Tibial nerve (tissue), 4 donors: Measurements from ENCODE around the gene ANKS6. TPM values are rescaled to one million over a fixed set of nuclear protein-coding genes. Genes with fewer than 3 reads are reported as not detected.
A peak's percentile ranks its signal among the peaks of the same experiment; 100 is the strongest.

Source experiments
- DNase-seq, 2 donors: peaks; one replicate each; pipeline ENCODE4 v3.0.0-alpha.2; 2019; ENCODE audit warnings: low spot score in 2 of 2
- H3K27ac ChIP-seq, 4 donors: fragments of 200-600 bp; sonication (generic) in 3 of 4; one replicate each; pipeline ENCODE4 v1.5.1; 2017 to 2019; ENCODE audit warnings: mild to moderate bottlenecking in 1 of 4
- H3K27me3 ChIP-seq, 2 donors: fragments of 200-600 bp; sonication (generic) in 1 of 2; one replicate each; pipeline versions ENCODE4 v1.5.1 to v1.6.0; 2017 to 2019
- H3K36me3 ChIP-seq, 3 donors: fragments of 200-600 bp; sonication (generic); one replicate each; pipeline ENCODE4 v1.5.1; 2018 to 2019
- H3K4me1 ChIP-seq, 4 donors: fragments of 200-600 bp; sonication (generic) in 3 of 4; one replicate each; pipeline ENCODE4 v1.5.1; 2017 to 2019
- H3K4me3 ChIP-seq, 4 donors: fragments of 200-600 bp; sonication (generic) in 3 of 4; one replicate each; pipeline ENCODE4 v1.5.1; 2017 to 2019; ENCODE audit warnings: mild to moderate bottlenecking in 1 of 4, moderate library complexity in 1 of 4
- H3K9me3 ChIP-seq, 4 donors: fragments of 200-600 bp; sonication (generic) in 3 of 4; one replicate each; pipeline ENCODE4 v1.5.1; 2017 to 2019
- CTCF ChIP-seq, 5 experiments: fragments of 200-600 bp in 3 of 5; fragments of 450-650 bp in 2 of 5; sonication (generic) in 3 of 5; IDR thresholded peaks; one replicate each; pipeline ENCODE4 v1.5.1; 2016 to 2019; ENCODE audit warnings: antibody characterized with exemption in 5 of 5, mild to moderate bottlenecking in 3 of 5, moderate library complexity in 2 of 5
- EP300 ChIP-seq, 2 donors: sonication (generic); formaldehyde crosslinking; IDR thresholded peaks; one replicate each; pipeline ENCODE4 v1.6.1; 2017; ENCODE audit warnings: antibody characterized with exemption in 2 of 2, mild to moderate bottlenecking in 1 of 2
- POLR2A ChIP-seq, 2 donors: fragments of 450-650 bp; IDR thresholded peaks; one replicate each; pipeline ENCODE4 v1.6.1; 2017; ENCODE audit warnings: antibody characterized with exemption in 2 of 2, mild to moderate bottlenecking in 2 of 2, moderate library complexity in 2 of 2
- WGBS, 2 donors: methylation state at CpG; one replicate each; pipeline ENCODE4 v1.1.5; 2018; 5-methylcytosine and 5-hydroxymethylcytosine counted together
- total RNA-seq, 4 donors: library from RNA; depleted of rRNA; stranded (reverse); fragments of >200 nt; gene quantifications; one replicate each; pipeline ENCODE4 v1.1.0, GENCODE V29; 2016

The ANKS6 gene
- total RNA-seq, 4 donors from 2014 or later, result 13.8 to 46.2 (median 27.9) TPM

DNA sequence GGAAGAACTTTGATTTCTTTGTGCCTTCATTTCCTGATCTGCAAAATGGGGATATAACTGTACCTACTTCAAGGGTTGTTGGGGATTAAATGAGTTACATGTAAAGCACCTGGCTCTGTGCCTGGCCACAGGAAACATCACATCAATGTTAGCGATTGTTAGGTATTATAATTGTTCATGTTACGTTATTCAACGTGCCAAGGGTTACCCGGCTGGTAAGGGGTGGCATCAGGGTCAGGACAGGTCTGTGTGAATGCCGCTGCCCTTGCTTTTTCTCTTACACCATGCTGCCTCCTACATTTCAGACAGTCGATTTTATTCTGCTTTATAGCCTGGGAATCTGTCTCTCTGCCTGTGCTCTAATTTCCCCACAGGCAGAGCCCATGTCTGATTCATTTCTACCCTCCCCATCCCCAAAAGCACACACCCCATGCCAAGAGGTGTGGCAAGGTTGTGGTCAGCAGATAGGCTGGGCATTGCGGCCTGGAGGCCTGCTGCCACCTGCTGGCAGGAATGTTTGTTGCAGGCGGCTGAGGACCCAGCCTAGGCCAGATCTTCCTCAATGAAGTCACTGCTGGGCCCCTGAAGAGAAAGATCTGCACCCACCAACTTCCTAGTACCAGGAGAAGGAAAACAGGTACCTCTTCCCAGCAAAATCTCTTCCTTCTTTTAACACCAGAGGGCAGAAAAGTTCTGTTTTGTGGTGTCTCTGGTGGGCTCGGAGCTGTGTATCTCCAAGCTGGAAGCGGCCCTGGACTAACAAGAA, 5.3 kb downstream of the ANKS6 start:
- no peak overlapping the region for H3K4me3 ChIP-seq
- peak; percentile 77 to 89 for DNase-seq
- no peaks in the 10 kb centered on the region for H3K9me3 ChIP-seq
- H3K27me3 ChIP-seq, result no peaks in the 10 kb centered on the region
- TF ChIP-seq CTCF (IDR thresholded peaks at IDR 0.05), result peak; percentile 97 to 99 (median 98)
- peak in 1 of 2 donors; percentile 81 for TF ChIP-seq EP300 (IDR thresholded peaks at IDR 0.05)
- no peak for TF ChIP-seq POLR2A (IDR thresholded peaks at IDR 0.05)
- H3K4me1 ChIP-seq, result peaks cover 0 to 33% (median 5%) of the 10 kb centered on the region in 4 donors
- peaks cover 0 to 9% (median 0%) of the 10 kb centered on the region in 3 donors for H3K36me3 ChIP-seq
- H3K27ac ChIP-seq, result peak overlapping the region in 2 of 4 donors; percentile 47 to 74
- WGBS, 2 donors, result 55 to 62% methylated on average over 10 of the region's 10 CpGs

DNA sequence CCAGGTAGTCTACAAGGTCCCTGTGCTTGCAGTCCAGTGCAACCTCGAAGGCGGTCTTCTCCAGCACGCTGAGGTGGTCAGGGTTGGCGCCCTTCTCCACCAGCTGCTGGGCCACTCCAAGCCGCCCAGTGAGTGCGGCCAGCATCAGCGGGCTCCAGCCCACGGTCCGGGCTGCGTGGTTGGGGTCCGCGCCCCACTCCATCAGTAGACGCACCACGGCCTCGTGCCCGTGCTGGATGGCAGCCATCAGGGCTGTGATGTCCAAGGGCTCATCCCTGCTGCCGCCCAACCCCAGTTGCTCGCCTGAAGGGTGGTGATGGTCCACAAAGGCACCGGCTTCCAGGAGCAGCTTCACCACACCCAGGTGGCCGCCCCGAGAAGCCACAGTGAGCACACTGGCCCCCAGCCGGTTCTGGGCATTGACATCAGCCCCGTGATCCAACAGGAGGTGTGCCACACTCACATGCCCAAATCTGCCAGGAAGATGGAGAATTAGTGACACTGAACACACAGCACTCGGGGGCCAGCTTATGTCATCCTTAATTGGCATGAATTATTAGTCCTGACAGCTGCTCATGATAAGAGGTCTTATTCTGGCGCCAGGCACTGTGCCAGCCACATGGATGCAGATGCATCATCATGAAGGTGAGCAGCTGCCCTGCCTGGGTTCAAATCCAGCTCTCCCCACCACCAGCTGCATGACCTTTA, 6.1 kb downstream of the ANKS6 start:
- H3K36me3 ChIP-seq, result peaks cover 0 to 9% (median 0%) of the 10 kb centered on the region in 3 donors
- DNase-seq, result no peak
- H3K4me1 ChIP-seq, result peaks cover 0 to 31% (median 3%) of the 10 kb centered on the region in 4 donors
- no peaks in the 10 kb centered on the region for H3K27me3 ChIP-seq
- H3K4me3 ChIP-seq, result no peak overlapping the region
- H3K27ac ChIP-seq, result no peak overlapping the region
- no peak for TF ChIP-seq CTCF (IDR thresholded peaks at IDR 0.05)
- 93% methylated on average over 15 to 16 of the region's 25 CpGs for WGBS, 2 donors
- H3K9me3 ChIP-seq, result no peaks in the 10 kb centered on the region

DNA sequence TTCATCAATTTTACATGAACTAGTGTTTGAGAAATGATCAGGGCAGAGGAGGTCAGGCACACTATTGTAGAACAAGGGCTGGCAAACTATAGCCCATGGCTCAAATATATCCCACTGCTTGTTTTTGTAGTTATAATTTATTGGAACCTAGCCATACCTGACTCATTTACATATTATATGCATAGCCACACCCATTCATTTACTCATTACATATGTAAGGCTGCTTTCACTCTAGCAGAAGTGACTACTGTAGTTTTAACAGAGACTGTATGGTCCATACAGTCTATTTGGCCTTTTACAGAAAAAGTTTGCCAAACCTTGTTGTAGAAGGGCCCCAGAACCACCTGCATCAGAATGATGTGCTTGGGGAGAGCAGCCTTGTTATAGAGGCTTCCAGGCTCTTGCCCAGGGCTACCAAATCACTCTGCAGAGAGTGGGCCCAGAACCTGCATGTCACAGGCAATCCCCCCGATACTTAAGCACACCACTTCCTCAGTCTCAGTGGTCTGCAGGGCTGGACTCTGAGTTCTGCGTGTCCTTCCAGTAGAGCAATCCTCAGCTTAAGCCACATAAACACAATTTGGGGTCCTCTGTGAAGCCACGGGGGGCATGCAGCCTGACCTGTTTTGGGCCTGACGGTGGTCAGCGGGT, 6.7 kb downstream of the ANKS6 start:
- peaks cover 0 to 9% (median 0%) of the 10 kb centered on the region in 3 donors for H3K36me3 ChIP-seq
- H3K27me3 ChIP-seq, result no peaks in the 10 kb centered on the region
- DNase-seq, result no peak
- peaks cover 0 to 28% (median 2%) of the 10 kb centered on the region in 4 donors for H3K4me1 ChIP-seq
- no peaks in the 10 kb centered on the region for H3K9me3 ChIP-seq
- H3K27ac ChIP-seq, result no peak overlapping the region
- TF ChIP-seq EP300 (IDR thresholded peaks at IDR 0.05) (no peak), POLR2A (IDR thresholded peaks at IDR 0.05) (no peak), CTCF (IDR thresholded peaks at IDR 0.05) (no peak)
- no peak overlapping the region for H3K4me3 ChIP-seq
- 89 to 97% methylated on average over 5 of the region's 5 CpGs for WGBS, 2 donors

GRCh38 chr9:98787766-98788335, 8.5 kb downstream of the ANKS6 start:
- Histone ChIP-seq H3K27me3 (no peaks in the 10 kb centered on the region), H3K4me1 (peaks cover 0 to 26% (median 2%) of the 10 kb centered on the region in 4 donors), H3K27ac (no peak overlapping the region), H3K9me3 (no peaks in the 10 kb centered on the region), H3K36me3 (peaks cover 0 to 23% (median 0%) of the 10 kb centered on the region in 3 donors), H3K4me3 (no peak overlapping the region)
- DNase-seq, result no peak
- WGBS, 2 donors, result 94 to 95% methylated on average over 12 of the region's 12 CpGs
- TF ChIP-seq EP300 (IDR thresholded peaks at IDR 0.05) (no peak), POLR2A (IDR thresholded peaks at IDR 0.05) (no peak), CTCF (IDR thresholded peaks at IDR 0.05) (no peak)
